Esophagus muscularis mucosa (tissue), 3 donors: ENCODE measurements around the gene MKI67.

Experiments
- POLR2A ChIP-seq: fragments of 450-650 bp; IDR thresholded peaks from one replicate; pipeline ENCODE4 v1.6.1; 2017; ENCODE audit warnings: antibody characterized with exemption, moderate library complexity, mild to moderate bottlenecking, low read depth
- POLR2AphosphoS5 ChIP-seq, 2 donors: sonication (generic); formaldehyde crosslinking; IDR thresholded peaks; one replicate each; pipeline ENCODE4 v1.6.1; 2017; ENCODE audit warnings: antibody characterized with exemption in 2 of 2
- TF ChIP-seq, protein P1 (sequence below), 3 experiments: fragments of 200-600 bp in 2 of 3; fragments of 450-650 bp in 1 of 3; sonication (generic) in 2 of 3; IDR thresholded peaks; one replicate each; pipeline ENCODE4 v1.5.1; 2017 to 2019; ENCODE audit warnings: antibody characterized with exemption in 3 of 3, mild to moderate bottlenecking in 2 of 3, moderate library complexity in 1 of 3

DNA sequence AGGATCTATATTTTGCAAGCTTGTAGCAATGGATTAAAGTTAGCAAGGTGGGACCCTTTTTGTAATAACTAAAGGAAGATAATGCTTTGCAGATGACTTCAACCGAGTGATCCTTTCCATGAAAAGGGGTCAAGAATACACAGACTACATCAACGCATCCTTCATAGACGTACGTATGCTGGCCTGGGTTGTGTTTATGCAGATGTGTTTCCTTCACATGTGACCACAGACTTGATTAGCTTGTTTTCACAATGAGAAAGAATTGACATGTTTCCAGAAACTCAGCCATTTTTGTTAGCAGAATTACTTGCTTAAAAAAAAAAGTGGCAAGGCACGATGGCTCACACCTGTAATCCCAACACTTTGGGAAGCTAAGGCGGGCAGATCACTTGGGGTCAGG is 54.2 kb downstream of the MKI67 start:
- TF ChIP-seq, protein P1, sequence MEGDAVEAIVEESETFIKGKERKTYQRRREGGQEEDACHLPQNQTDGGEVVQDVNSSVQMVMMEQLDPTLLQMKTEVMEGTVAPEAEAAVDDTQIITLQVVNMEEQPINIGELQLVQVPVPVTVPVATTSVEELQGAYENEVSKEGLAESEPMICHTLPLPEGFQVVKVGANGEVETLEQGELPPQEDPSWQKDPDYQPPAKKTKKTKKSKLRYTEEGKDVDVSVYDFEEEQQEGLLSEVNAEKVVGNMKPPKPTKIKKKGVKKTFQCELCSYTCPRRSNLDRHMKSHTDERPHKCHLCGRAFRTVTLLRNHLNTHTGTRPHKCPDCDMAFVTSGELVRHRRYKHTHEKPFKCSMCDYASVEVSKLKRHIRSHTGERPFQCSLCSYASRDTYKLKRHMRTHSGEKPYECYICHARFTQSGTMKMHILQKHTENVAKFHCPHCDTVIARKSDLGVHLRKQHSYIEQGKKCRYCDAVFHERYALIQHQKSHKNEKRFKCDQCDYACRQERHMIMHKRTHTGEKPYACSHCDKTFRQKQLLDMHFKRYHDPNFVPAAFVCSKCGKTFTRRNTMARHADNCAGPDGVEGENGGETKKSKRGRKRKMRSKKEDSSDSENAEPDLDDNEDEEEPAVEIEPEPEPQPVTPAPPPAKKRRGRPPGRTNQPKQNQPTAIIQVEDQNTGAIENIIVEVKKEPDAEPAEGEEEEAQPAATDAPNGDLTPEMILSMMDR (IDR thresholded peaks at IDR 0.05) = no peak
- TF ChIP-seq POLR2AphosphoS5 (IDR thresholded peaks at IDR 0.05) (no peak), POLR2A (no peak)
